NCI-H2196 (cell line): Measurements from ENCODE around the gene BHLHE40.
A peak's percentile ranks its signal among the peaks of the same experiment; 100 is the strongest.

Experiments used
- DNase-seq: peaks from one replicate; lab custom pipeline; 2025; ENCODE audit not compliant: unreplicated experiment; lab: John Stamatoyannopoulos, UW

BHLHE40 gene

DNA sequence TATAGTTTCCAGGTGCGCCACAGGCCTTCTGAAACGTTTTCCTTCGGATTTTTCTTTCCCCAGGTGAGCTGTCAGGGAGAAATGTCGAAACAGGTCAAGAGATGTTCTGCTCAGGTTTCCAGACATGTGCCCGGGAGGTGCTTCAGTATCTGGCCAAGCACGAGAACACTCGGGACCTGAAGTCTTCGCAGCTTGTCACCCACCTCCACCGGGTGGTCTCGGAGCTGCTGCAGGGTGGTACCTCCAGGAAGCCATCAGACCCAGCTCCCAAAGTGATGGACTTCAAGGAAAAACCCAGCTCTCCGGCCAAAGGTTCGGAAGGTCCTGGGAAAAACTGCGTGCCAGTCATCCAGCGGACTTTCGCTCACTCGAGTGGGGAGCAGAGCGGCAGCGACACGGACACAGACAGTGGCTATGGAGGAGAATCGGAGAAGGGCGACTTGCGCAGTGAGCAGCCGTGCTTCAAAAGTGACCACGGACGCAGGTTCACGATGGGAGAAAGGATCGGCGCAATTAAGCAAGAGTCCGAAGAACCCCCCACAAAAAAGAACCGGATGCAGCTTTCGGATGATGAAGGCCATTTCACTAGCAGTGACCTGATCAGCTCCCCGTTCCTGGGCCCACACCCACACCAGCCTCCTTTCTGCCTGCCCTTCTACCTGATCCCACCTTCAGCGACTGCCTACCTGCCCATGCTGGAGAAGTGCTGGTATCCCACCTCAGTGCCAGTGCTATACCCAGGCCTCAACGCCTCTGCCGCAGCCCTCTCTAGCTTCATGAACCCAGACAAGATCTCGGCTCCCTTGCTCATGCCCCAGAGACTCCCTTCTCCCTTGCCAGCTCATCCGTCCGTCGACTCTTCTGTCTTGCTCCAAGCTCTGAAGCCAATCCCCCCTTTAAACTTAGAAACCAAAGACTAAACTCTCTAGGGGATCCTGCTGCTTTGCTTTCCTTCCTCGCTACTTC lies 3.8 kb downstream of the BHLHE40 start:
- no peak for DNase-seq

DNA sequence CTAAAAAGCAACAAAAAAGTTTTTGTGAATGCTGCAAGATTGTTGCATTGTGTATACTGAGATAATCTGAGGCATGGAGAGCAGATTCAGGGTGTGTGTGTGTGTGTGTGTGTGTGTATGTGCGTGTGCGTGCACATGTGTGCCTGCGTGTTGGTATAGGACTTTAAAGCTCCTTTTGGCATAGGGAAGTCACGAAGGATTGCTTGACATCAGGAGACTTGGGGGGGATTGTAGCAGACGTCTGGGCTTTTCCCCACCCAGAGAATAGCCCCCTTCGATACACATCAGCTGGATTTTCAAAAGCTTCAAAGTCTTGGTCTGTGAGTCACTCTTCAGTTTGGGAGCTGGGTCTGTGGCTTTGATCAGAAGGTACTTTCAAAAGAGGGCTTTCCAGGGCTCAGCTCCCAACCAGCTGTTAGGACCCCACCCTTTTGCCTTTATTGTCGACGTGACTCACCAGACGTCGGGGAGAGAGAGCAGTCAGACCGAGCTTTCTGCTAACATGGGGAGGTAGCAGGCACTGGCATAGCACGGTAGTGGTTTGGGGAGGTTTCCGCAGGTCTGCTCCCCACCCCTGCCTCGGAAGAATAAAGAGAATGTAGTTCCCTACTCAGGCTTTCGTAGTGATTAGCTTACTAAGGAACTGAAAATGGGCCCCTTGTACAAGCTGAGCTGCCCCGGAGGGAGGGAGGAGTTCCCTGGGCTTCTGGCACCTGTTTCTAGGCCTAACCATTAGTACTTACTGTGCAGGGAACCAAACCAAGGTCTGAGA lies 4.7 kb downstream of the BHLHE40 start:
- DNase-seq: no peak

DNA sequence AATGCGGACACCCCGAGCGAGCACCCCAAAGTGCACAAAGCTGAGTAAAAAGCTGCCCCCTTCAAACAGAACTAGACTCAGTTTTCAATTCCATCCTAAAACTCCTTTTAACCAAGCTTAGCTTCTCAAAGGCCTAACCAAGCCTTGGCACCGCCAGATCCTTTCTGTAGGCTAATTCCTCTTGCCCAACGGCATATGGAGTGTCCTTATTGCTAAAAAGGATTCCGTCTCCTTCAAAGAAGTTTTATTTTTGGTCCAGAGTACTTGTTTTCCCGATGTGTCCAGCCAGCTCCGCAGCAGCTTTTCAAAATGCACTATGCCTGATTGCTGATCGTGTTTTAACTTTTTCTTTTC lies 5.3 kb downstream of the BHLHE40 start:
- DNase-seq: no peak

DNA sequence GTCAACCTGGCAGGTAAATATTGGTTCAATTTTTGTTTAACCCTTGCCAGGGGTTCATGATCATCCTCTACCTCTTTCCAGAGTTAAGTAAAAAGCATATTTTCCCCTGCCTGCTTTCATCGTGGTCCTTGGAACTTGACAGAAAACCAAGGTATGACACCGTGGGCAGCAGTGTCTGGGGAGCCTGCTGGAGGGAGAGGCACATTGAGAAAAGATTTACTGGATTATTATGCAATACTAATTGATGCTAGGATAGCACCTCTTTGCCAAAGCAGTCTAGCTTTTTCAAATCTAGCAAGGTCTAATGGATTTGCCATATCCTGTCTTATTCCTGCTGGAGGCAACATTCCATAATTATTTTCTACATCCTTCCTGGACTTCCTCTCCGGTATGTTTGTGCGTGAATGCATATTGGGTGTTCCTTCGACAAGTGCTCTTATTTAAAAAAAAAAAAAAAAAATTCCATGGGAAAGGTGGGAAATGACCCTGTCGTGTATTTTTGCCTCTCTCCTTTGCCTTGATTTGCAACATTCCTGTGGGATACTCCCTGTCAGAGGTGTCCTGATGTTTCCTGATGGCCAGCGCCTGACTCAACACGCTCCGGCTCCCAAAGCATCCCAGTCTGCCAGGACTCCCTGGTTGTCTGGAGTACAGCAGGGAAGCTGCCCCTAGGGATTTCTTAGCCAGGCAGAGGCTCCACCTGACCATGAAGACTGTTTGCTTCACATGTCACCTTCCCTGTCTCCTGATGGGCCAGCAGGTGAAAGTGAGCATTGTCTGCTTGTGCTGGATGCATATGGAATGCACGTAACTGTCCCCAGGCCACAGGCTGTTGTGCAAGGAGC lies 6.3 kb downstream of the BHLHE40 start:
- DNase-seq: no peak

DNA sequence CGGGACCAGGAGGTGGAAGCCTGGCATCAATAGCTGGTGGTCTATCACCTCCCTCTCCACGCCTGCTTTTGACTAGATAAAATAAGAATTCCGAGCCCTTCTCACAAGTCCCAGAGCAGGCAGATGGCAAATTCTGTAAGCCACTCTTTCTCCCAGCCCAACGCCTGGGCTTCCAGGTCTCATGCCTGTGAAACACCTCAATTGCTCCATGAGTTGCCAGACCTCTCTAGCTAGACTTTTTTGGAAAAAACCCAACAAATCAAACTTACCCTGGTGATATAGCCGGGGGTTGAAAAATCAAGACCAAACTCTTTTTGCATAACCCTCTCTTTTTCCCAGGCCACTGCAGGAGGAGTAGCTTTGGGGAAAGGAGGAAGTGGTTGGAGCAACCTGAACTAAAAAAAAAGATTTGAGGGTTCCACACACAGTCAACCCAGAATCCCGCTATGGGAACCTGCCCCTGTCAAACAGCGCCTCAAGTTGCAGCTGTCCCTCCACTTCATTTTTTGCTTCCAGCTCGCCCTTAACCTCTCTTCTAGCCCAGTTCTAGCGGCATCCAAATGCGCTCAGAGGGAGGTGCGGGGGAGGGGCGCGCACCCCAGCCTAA lies 7.0 kb downstream of the BHLHE40 start:
- DNase-seq: no peak

DNA sequence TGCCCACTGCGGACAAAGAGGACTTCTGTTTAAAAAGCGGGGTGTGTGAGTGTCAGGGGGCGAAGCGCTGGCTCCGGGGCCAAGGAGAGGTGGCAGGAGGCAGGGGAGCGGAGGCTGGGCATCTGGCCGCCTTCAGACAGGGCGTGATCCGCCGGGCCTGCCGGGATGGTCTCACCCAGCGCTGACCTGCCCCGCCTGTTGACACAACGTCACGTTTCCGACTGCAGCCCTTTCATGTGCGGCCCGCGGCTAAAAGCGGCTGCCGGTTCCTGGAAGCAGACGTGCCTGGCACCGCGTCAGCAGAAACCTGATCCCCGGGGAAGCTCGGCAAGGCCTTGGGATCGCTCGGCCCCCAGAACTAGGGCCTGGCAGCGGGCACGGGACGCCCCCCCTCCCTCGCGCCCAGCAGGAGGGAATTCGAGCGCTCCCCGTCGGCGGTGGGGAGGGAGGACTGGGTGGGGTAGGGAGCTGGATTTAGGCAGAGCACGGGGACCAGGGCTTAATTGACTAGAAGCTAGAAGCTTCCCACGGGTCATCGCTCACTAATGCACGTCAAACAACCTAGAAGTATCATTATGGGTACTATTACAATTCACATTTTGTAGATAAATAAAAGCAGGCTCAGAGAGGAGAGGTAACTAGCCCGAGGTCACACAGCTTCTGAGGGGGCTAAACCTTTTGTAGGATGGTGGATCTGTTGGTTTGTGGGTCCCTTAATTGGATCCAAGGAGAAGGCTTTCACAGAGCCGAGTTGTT lies 7.7 kb downstream of the BHLHE40 start:
- DNase-seq: peak; percentile 86

DNA sequence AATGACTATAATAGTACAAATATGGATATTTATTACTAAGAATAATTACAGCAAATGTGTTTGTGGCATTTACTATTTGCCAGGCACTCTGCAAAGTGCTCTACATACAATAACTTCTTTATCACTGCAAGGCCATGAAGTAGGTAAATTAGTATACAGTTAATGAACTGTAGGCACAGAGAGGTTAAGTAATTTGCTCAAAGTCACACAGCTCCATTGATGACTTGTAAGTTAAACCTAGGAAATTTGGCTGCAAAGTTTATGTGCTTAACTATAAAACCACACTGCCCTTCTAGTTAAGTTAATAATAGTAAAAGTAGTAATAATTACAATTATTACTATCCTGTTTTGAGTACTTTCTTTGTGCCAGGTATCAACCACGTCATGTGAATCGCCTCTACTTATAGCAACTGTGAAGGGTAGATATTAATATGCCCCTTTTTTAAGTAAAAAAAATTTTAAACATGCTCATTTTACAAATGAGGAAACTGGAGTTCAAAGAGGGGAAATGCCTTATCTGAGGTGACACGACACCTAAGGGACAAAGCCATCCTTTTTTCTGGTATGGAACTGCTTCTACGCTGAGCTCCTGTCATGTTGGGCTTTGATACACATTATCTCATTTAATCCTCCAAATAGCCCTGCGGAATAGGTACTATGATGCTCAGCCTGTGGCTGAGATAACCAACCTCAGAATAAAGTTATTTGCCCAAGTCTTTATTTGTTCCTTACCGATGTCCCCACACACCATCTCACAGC lies 8.5 kb downstream of the BHLHE40 start:
- DNase-seq: no peak

DNA sequence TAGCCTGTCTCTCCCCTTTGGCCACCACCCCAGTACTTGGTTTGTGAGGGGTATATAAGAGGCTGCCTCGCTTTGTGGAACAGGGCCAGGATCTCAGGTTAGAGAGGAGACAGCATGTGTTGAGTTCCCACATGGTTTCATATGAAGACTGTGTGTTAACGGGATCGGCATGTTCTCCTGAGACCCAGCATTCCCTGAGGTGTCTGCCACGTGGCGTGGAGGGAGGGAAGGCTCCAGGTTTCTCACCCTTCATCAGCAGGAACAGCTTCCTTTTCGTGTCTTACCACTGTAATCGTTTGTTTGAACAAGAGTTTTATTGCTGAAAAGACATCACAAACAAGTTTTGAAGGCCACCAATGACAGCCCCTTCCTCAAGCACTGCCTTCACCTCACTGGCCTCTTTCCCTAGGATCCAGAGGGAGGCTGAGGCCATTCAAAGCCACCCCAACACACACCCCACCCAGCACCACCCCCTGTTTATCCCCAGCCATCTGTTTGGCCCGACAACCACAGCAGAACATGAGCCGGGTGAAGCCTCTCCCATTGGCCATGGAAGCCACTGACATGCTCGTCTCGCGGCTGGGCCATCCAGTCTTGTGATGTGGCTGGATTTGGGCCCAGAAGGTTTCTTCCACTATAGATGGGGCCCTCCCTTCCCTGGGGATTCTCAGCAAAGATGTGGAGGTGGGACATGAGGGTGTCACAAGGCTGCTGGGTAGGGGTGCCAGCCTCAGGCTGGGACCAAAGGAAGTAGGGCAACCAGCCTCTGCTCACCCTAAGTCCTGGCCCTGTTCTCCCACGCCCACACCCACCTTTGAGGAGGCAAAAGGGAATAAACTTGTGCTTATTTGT lies 10.0 kb downstream of the BHLHE40 start:
- DNase-seq: peak; percentile 6

DNA sequence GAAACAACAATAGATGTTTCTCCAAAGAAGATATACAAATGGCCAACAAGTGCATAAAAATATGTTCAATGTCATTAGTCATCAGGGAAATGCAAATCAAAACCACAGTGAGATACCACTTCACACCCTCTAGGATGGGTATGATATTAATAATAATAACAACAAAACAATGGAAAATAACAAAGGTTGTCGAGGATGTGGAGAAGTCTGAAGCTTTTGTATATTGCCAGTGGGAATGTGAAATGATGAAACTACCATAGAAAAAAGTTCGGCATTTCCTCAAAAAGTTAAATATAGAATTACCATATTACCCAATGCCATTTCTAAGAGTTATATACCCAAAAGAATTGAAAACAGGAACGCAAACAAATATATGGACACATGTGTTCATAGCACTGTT lies 10.8 kb downstream of the BHLHE40 start:
- no peak for DNase-seq

DNA sequence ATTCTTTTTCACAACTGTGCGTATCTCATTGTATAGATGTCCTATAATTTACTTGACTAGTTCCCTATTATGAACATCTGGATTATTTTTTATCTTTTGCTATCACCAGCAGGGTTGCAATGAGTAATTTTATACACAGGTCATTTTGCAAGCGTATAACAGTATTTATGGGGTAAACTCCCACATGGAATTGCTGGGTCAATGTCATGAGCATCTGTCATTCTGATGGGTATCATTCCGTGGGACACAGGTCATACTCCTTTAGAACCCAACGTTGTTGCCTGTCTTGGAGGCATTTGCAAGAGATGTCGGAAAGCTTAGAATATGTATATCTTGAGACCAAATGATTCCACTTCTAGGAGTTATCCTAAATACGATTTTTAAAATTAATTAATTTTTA lies 12.9 kb downstream of the BHLHE40 start:
- no peak for DNase-seq

DNA sequence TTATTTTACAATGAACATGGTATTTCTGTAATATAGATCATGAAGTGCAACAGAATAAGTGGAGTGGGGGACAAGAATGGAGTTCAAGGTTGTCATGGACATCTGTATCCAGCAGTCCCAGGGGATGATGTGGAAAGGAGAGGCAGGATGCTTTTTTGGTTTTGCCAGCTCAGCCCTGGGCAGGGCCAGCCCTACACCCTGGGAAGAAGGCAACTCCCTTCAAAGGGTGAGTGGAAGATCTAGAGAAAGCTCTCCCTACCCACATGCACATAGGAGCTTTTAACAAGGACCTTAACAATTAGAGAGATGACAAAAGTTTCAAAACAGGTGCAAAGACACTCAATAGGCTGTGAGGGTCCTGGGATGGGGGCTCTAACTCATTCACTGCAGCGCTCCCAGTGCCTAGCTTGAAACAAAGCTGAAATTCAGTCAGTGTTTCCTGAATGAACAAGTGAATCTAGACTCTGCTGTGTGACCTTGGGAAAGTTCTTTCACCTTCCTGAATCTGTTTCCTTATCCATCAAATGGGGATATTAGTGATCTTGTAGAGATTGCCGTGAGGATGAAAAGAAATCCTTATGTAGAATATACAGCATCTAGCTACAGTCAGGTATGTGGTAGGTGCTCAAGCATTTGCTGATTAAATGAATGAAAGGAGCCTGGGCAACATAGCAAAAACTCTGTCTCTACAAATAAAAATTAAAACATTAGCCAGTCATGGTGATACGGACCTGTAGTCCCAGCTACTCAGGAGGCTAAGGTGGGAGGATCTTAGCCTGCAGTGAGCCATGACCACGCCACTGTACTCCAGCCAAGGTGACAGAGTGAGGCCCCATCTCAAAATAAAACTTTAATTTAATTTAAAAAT lies 14.3 kb downstream of the BHLHE40 start:
- no peak for DNase-seq

DNA sequence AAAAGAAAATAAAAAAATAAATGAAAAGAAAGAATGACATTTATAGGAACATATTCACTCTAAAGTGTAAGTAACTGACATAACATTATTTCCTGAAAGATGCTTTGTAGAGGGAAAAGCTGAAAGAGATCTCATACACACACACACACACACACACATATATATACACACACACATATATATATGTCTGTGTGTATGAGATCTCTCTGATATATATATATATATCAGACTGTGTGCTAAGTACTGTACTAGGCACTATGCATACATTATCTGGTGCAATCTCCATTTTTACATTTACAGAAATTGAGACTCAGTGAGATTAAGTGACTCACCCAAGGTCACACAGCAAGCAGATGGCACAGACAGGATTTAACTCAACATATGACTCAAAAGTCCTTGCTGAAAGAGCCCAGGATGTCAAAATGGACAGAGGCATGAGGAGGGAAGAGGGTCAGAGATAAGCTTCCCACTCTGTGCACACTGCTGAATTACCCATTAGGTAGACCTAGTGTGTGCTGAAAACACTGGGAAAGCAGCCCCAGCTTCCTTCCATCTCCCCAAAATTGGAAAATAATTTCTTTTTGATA lies 15.0 kb downstream of the BHLHE40 start:
- DNase-seq: no peak

DNA sequence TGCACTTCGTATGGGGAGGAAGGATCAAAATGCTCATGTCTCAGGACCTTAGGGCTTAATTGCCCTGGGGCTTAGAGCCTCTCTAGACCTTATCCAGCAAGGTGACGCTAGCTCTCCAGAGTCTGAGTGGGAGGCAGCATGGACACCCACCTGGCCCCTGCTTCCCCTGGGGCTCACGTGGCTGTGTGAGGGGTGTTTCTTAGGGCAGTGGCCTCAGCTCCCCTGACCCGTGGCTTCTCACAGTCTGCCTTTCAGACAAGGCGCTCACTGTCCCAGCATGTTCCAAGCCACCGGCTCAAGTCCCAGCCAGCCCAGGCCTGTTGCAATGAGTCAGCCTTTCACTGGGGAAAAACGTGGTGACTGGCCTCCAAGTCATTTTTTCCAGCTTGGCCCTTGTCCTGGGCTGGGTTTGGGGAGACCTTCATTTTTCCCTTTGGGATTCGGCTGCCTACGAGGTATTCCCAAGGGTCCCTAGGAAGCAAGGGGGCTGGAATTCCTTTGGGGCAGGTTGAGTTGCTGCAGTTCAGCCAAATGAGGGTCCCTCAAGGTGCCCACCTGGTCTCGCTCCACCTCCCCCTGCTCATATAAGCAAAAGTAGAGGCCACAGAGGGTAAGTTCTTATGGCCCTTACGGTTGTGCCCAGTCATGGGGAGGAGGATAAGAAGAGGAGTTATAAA lies 15.7 kb downstream of the BHLHE40 start:
- no peak for DNase-seq

DNA sequence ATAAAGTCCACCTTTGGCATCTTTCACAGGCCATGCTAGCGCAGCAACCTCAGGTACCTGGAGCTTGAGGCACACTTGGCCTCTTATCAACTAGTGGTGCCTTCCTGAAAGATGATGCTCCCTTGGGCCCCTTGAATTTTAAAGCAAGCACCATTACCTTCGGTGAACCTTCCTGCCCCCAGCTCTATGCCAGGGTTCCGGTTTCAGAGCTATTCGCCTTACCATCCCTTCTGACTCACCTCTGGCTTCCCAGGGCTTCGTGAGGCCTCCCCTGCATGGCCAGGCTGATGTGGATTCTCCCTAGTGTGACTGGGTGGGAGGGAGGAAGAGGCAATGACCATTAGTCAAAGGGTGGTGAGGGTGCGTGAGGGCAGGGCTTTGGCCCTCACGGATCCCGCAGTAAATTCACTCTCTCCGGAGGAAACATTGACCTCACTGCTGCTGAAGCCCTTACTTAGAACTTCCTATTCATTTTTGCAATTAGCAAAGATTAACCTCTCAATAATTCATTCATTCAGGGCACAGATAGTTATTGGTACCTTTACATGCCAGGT lies 16.3 kb downstream of the BHLHE40 start:
- DNase-seq: no peak

DNA sequence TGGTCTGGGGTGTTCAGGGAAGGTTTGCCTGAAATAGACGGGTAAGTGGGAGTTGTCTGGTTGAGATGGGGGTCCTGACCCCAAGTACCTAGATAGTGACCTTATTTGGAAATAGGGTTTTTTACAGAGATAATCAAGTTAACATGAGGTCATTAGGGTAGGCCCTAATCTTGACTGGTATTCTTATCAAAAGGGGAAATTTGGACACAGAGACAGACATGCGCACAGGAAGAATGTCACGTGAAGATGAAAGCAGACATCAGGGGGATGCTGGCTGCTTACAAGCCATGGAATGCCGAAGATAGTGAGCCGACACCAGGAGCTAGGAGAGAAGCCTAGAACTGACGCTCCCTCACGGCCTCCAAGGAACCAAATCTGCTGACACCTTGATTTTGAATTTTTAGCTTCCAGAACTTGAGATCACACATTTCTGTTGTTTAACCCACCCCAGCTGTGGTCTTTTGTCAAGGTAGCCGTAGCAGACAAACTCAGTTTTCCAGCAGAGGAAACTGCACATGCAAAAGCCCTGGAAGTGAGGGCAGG lies 17.1 kb downstream of the BHLHE40 start:
- no peak for DNase-seq

DNA sequence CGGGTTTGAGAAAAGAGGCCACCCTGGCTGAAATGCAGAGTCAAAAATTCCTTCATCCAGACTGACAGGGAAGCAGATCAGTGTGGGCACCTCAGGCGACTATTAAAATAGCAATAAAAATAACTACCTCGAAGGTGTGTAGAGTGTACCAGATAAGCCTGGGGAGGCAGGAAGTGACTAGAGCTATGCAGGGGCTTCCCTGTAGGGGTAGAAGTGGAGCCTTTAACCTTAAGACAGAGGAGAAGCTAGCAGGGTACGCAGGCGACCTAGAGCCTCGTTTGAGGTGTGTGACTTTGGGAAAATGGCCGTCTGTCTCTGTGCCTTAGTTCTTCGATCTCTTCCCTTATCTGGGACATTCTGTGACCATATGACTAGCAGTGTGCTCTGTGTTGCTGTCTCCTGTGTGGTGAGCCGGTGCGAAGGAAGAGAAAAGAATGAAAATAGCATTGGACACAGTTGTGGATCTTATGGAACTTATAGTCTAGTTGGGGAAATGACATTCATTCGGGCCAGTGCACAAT lies 17.6 kb downstream of the BHLHE40 start:
- no peak for DNase-seq
